ENCODE results near the gene MAP3K10. TPM values are rescaled to one million over a fixed set of nuclear protein-coding genes. Genes with fewer than 3 reads are reported as not detected.
"Not testable (repeated sequence)": the region's sequence is repeated elsewhere in the genome, so short reads cannot be mapped to it uniquely, and the experiment has no call there.

MAP3K10 gene
- total RNA-seq, result 6.3 TPM

DNA sequence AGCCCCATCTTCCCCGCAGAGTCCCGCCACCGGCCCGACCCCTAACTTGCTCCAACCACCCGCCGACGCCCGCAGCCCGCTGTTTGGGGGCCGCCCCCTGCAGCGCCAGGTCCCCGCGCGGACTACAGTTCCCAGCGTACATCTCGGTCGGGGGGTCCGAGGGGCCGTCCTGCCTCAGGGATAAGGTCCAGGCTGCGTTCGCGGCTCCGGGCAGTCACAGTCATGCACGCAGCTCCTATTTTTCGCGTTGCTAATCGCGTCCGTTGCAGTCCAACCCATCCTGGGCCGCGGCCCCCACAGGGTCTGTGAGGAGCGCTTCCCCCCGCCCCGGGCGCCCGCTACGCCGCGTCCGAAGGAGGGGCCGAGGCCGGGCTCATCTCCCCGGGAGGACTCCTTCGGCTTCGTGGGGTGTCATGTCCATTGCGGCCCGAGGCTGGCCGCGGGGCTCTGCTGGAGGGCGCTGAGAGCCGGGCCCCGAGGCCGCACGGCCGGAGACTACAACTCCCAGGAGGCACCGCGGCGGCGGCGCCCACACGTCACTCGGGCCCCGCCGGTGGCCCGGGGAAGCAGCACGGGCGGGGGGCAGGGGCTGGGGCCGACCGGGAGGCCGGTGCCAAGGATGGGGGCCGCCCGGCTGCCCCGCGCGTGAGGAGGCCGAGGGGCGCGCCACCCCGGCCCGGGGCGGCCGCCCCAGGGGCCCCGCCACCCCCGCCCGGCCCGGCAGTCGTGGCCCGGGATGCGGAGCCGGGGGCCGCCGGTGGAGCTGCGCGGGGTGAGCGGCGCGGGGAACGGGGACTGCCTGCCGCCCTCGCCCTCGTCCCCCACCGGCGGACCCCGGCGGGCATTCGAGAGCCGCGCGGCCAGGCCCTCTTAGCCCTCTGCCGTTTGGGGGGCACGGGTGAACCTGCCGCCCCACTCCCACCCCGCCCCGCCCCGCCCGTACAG is at the start of gene MAP3K10:
Gene MAP3K10 (plus strand): TSS at position 536 of the 945 bp plus-strand sequence. CDS start 606 bp downstream, outside the sequence.
- Histone ChIP-seq H3K9me3 (ENCODE audit: low read depth, low read length) (no peaks in the 10 kb centered on the region), H3K4me1 (ENCODE audit: insufficient read depth, low read length) (peaks cover 26% of the 10 kb centered on the region), H3K4me3 (ENCODE audit: low read length) (peak within 1 kb of the TSS; percentile 88), H3K27me3 (ENCODE audit: insufficient read depth, low read length) (no peaks in the 10 kb centered on the region)

- Histone ChIP-seq H3K27me3 (ENCODE audit: insufficient read depth, low read length) (no peaks in the 10 kb centered on the region), H3K4me3 (ENCODE audit: low read length) (no peak overlapping the region), H3K9me3 (ENCODE audit: low read depth, low read length) (no peaks in the 10 kb centered on the region), H3K4me1 (ENCODE audit: insufficient read depth, low read length) (peaks cover 49% of the 10 kb centered on the region)
These were observed 49.7 kb upstream of the MAP3K10 start for GRCh38 chr19:40141551-40141950.

DNA sequence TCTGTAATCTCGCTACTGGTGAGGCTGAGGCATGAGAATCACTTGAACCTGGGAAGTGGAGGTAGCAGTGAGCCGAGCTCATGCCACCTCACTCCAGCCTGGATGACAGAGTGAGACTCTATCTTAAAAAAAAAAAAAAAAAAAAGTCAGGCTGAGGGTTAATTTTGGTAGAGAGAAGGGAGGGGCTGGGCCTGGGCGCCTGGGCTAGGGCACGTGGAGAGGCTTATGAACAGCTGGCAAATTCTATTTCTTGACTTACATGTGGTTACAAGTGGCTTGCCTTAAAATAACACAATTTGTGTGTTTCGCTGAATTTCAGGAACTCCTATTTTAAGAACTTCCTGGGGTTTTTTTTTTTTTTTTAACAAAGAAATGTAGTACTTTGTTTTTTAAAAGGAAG is 47.6 kb upstream of the MAP3K10 start:
- Histone ChIP-seq H3K4me1 (ENCODE audit: insufficient read depth, low read length) (peaks cover 70% of the 10 kb centered on the region), H3K27me3 (ENCODE audit: insufficient read depth, low read length) (no peaks in the 10 kb centered on the region), H3K4me3 (ENCODE audit: low read length) (peak overlapping the region; percentile 8), H3K9me3 (ENCODE audit: low read depth, low read length) (no peaks in the 10 kb centered on the region)

DNA sequence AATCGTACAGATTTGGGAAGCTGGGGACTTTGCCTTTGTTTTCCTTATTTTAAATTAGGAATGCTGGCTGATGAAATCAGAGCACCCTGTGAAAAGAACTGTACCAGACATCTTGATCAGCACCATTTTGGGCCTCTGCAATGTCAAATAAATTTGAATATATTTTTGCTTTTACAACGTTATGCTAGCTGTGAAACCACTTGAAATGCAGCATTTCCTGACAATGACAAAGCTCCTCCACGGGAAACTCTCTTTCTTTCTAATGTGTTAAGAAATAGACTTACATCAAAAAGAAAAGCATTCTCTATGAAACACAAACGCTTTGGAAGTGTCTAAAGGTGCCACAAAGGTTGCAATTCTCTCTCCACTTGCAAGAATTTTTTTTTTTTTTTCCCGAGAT is 47.1 kb upstream of the MAP3K10 start:
- Histone ChIP-seq H3K9me3 (ENCODE audit: low read depth, low read length) (no peaks in the 10 kb centered on the region), H3K4me3 (ENCODE audit: low read length) (no peak overlapping the region), H3K4me1 (ENCODE audit: insufficient read depth, low read length) (peaks cover 70% of the 10 kb centered on the region), H3K27me3 (ENCODE audit: insufficient read depth, low read length) (no peaks in the 10 kb centered on the region)

GRCh38 chr19:40144947-40145748 is 46.1 kb upstream of the MAP3K10 start:
- H3K9me3 ChIP-seq (ENCODE audit: low read depth, low read length), result no peaks in the 10 kb centered on the region
- H3K27me3 ChIP-seq (ENCODE audit: insufficient read depth, low read length), result no peaks in the 10 kb centered on the region
- H3K4me3 ChIP-seq (ENCODE audit: low read length), result no peak overlapping the region
- peaks cover 70% of the 10 kb centered on the region for H3K4me1 ChIP-seq (ENCODE audit: insufficient read depth, low read length)

DNA sequence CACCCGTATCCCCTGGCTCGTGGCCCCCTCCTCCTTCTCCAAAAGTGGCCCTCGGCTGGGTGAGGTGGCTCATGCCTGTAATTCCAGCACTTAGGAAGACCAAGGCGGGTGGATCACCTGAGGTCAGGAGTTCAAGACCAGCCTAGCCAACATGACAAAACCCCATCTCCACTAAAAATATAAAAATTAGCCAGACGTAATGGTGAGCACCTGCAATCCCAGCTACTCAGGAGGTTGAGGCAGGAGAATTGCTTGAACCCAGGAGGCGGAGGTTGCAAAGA is 45.5 kb upstream of the MAP3K10 start:
- H3K27me3 ChIP-seq (ENCODE audit: insufficient read depth, low read length); H3K9me3 ChIP-seq (ENCODE audit: low read depth, low read length); H3K4me3 ChIP-seq (ENCODE audit: low read length): not testable (repeated sequence)
- H3K4me1 ChIP-seq (ENCODE audit: insufficient read depth, low read length), result peaks cover 70% of the 10 kb centered on the region

DNA sequence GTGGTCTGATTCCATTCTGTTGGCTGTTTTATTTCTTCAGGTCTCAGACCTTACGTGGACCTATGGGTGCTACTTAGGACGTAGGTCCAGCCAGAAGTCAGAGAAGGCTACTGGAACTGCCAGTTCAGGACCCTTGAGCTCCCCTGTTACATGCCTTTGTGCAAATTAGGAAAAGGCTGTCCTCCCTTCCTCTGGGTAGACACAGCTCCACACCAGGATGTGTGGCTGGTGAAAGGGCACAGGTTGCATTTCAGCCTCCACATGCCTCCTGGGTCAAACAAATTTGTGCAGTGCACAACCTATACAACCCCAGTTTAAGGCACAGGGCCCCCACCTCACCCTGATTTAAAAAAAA is 43.9 kb upstream of the MAP3K10 start:
- Histone ChIP-seq H3K27me3 (ENCODE audit: insufficient read depth, low read length) (no peaks in the 10 kb centered on the region), H3K9me3 (ENCODE audit: low read depth, low read length) (no peaks in the 10 kb centered on the region), H3K4me1 (ENCODE audit: insufficient read depth, low read length) (peaks cover 60% of the 10 kb centered on the region), H3K4me3 (ENCODE audit: low read length) (no peak overlapping the region)

DNA sequence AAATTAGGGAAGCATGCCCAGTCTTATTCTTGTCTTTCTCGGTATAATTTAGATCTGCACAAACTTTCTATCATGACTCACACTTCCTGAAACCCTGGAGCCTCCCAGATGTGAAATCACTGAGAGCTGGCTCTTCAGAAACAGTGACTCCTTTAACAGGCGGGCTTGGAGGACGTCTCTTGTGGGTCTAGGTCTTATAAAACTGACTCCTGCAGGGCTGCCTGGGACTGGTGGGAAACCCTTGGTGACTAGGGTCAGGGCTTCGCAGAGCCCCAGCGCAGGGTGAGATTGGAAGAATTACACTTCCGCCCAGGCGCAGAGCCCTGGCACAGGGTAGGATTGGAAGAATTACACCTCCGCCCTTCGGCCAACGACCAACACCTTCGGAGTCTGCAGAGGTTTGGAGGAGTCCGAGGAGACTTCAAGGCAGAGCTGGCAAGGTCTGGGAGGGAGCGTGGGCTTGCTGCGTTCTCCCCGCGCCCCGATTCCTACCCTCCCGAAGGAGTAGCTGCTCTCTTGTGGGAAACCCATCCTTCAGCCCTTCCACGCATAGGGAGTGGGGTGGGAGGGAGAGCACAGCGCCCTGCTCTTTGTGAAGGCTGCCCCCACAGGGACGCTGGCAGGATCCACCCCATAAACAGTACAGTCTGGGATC is 43.4 kb upstream of the MAP3K10 start:
- peaks cover 55% of the 10 kb centered on the region for H3K4me1 ChIP-seq (ENCODE audit: insufficient read depth, low read length)
- H3K27me3 ChIP-seq (ENCODE audit: insufficient read depth, low read length), result no peaks in the 10 kb centered on the region
- no peaks in the 10 kb centered on the region for H3K9me3 ChIP-seq (ENCODE audit: low read depth, low read length)
- H3K4me3 ChIP-seq (ENCODE audit: low read length), result no peak overlapping the region

DNA sequence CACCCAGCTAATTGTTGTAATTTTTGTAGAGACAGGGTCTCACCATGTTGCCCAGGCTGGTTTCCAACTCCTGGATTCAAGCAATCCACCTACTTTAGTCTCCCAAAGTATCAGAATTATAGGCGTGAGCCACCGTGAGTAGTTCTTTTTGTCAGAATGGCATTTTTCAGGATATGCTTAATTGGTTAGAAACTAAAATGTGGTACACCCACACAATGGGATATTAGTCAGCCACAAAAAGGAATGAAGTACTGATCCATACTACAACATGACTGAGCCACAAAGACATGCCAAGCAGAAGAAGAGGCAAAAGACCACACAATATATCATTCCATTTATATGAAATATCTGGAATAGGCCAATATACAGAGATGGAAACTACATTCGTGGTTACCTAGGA is 41.7 kb upstream of the MAP3K10 start:
- H3K27me3 ChIP-seq (ENCODE audit: insufficient read depth, low read length), result no peaks in the 10 kb centered on the region
- no peak overlapping the region for H3K4me3 ChIP-seq (ENCODE audit: low read length)
- H3K9me3 ChIP-seq (ENCODE audit: low read depth, low read length), result no peaks in the 10 kb centered on the region
- peaks cover 45% of the 10 kb centered on the region for H3K4me1 ChIP-seq (ENCODE audit: insufficient read depth, low read length)

GRCh38 chr19:40150170-40150569 is 41.1 kb upstream of the MAP3K10 start:
- peaks cover 38% of the 10 kb centered on the region for H3K4me1 ChIP-seq (ENCODE audit: insufficient read depth, low read length)

DNA sequence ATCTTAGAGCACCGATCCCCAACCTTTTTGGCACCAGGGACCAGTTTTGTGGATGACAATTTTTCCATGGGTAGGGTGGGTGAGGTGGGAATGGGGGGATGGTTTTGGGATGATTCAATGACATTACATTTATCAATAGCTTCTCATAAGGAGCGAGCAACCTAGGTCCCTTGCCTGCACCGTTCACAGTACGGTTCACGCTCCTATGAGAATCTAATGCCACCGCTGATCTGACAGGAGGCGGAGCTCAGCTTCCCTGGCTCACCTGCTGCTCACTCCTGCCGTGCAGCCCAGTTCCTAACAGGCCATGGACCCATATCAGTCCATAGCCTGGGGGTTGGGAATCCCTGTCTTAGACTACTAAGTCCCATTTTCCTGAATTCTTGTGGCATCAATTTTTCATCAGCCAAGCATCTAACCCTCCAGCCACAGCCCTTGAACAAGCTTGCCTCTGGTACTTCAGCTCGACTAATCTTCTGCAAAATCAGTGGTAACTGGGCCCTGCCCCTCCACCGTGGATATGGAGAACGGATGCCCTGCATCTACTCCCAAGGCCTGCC is 37.0 kb upstream of the MAP3K10 start:
- H3K9me3 ChIP-seq (ENCODE audit: low read depth, low read length), result no peaks in the 10 kb centered on the region
- no peak overlapping the region for H3K4me3 ChIP-seq (ENCODE audit: low read length)
- peaks cover 12% of the 10 kb centered on the region for H3K4me1 ChIP-seq (ENCODE audit: insufficient read depth, low read length)
- H3K27me3 ChIP-seq (ENCODE audit: insufficient read depth, low read length), result no peaks in the 10 kb centered on the region

More at GRCh38 chr19:40150170-40150569, 41.1 kb upstream of the MAP3K10 start:
- Histone ChIP-seq H3K27me3 (ENCODE audit: insufficient read depth, low read length) (no peaks in the 10 kb centered on the region), H3K4me3 (ENCODE audit: low read length) (no peak overlapping the region), H3K9me3 (ENCODE audit: low read depth, low read length) (no peaks in the 10 kb centered on the region)

DNA sequence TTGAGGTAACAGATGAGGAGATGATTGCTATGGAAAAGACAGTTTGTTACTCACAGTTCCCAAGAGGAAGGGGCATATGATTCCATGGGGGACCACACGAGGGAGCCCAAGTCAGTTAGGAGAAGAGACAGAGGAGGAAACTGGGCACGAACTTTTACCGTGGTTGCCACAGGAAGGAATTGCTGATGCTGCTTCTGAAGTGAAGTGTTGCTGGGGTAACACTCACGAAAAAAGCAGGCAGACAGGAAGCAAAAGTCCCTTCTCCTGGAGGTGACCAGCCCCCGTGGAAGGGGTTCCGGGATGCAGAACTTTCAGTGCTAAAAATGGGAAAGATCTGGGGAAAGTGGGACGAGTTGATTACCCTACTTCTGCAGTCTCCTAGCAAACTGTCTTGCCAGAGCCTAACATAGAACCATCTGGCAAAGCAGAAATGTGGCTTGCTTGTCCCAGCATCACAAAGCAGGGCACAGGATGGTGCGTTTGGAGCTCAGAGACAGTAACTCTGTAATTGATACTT is 35.4 kb upstream of the MAP3K10 start:
- Histone ChIP-seq H3K27me3 (ENCODE audit: insufficient read depth, low read length) (no peaks in the 10 kb centered on the region), H3K4me3 (ENCODE audit: low read length) (no peak overlapping the region), H3K9me3 (ENCODE audit: low read depth, low read length) (no peaks in the 10 kb centered on the region), H3K4me1 (ENCODE audit: insufficient read depth, low read length) (peaks cover 12% of the 10 kb centered on the region)

- peaks cover 12% of the 10 kb centered on the region for H3K4me1 ChIP-seq (ENCODE audit: insufficient read depth, low read length)
- H3K4me3 ChIP-seq (ENCODE audit: low read length), result no peak overlapping the region
- H3K9me3 ChIP-seq (ENCODE audit: low read depth, low read length), result no peaks in the 10 kb centered on the region
- H3K27me3 ChIP-seq (ENCODE audit: insufficient read depth, low read length), result no peaks in the 10 kb centered on the region
These were observed 34.2 kb upstream of the MAP3K10 start for GRCh38 chr19:40157059-40157458.

DNA sequence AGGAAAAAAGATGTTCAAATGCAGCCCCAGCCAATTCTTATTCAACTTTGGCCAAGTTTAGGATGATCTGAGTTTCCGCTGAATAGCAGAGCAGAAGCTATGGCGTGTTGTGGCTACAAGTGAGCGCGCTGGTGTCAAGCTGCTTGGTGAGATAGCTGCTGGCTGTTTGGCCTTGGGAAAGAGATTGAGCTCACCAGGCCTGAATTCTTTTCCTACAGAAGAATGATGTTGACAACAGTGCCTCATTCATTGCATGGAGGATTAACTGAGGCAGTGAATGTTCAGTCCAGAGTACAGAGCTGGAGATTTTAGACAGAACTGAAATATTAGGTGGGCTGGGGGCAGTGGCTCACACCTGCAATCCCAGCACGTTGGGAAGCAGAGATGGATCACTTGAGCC is 31.5 kb upstream of the MAP3K10 start:
- H3K4me3 ChIP-seq (ENCODE audit: low read length), result no peak overlapping the region
- no peaks in the 10 kb centered on the region for H3K27me3 ChIP-seq (ENCODE audit: insufficient read depth, low read length)
- peaks cover 23% of the 10 kb centered on the region for H3K4me1 ChIP-seq (ENCODE audit: insufficient read depth, low read length)
- no peaks in the 10 kb centered on the region for H3K9me3 ChIP-seq (ENCODE audit: low read depth, low read length)

- H3K4me1 ChIP-seq (ENCODE audit: insufficient read depth, low read length), result peaks cover 22% of the 10 kb centered on the region
- no peaks in the 10 kb centered on the region for H3K9me3 ChIP-seq (ENCODE audit: low read depth, low read length)
- H3K4me3 ChIP-seq (ENCODE audit: low read length), result no peak overlapping the region
- no peaks in the 10 kb centered on the region for H3K27me3 ChIP-seq (ENCODE audit: insufficient read depth, low read length)
These were observed 29.1 kb upstream of the MAP3K10 start for GRCh38 chr19:40162104-40162503.
